K562 (cell line): Measurements from ENCODE around the gene ASIC3. TPM values are rescaled to one million over a fixed set of nuclear protein-coding genes. Genes with fewer than 3 reads are reported as not detected.

Experiments
- BRD9 ChIP-seq: fragments of 450-650 bp; IDR thresholded peaks from 2 replicates; pipeline ENCODE4 v1.6.1; 2018; ENCODE audit warnings: low read depth; ENCODE audit not compliant: partially characterized antibody
- CTCFL ChIP-seq: IDR thresholded peaks from 2 replicates; pipeline ENCODE4 v1.6.1; 2011; ENCODE audit warnings: borderline replicate concordance, low read depth, mild to moderate bottlenecking, moderate library complexity, low read length; ENCODE audit not compliant: insufficient read depth, poor library complexity, severe bottlenecking
- DPF2 ChIP-seq: fragments of 450-650 bp; IDR thresholded peaks from 2 replicates; pipeline ENCODE4 v1.6.1; 2016
- FIP1L1 ChIP-seq: fragments of 200-400 bp; formaldehyde crosslinking; IDR thresholded peaks from 2 replicates; pipeline ENCODE4 v1.6.1; 2018; ENCODE audit warnings: mild to moderate bottlenecking, low read depth, low read length; ENCODE audit not compliant: poor library complexity, severe bottlenecking
- HDAC8 ChIP-seq: fragments of 450-650 bp; IDR thresholded peaks from 2 replicates; pipeline ENCODE4 v1.6.1; 2016; ENCODE audit warnings: mild to moderate bottlenecking, missing genetic modification characterization, moderate library complexity, missing compliant biosample characterization
- HEY1 ChIP-seq: fragments of 250-450 bp; sonication (Bioruptor Pico); IDR thresholded peaks from 2 replicates; pipeline ENCODE4 v1.5.0; 2020; ENCODE audit warnings: mild to moderate bottlenecking, moderate library complexity, borderline replicate concordance
- LCOR ChIP-seq: sonication (generic); formaldehyde crosslinking; IDR thresholded peaks from 2 replicates; pipeline ENCODE4 v1.8.0; 2022; ENCODE audit warnings: mild to moderate bottlenecking, missing genetic modification reagents
- MTA1 ChIP-seq: fragments of 450-650 bp; IDR thresholded peaks from 2 replicates; pipeline ENCODE4 v1.6.1; 2017; ENCODE audit warnings: borderline replicate concordance
- NFRKB ChIP-seq: fragments of 450-650 bp; IDR thresholded peaks from 2 replicates; pipeline ENCODE4 v1.6.1; 2016; ENCODE audit warnings: low read depth
- PHF8 ChIP-seq: fragments of 200-600 bp; sonication (generic); IDR thresholded peaks from 2 replicates; pipeline ENCODE4 v1.6.1; 2012; ENCODE audit warnings: mixed run types, mild to moderate bottlenecking, inconsistent platforms, low read length, moderate library complexity, borderline replicate concordance
- POLR2AphosphoS2 ChIP-seq: IDR thresholded peaks from 2 replicates; pipeline ENCODE4 v1.6.1; 2012; ENCODE audit warnings: low read length, improper control_type of control experiment
- RBM22 ChIP-seq: fragments of 200-400 bp; formaldehyde crosslinking; IDR thresholded peaks from 2 replicates; pipeline ENCODE4 v1.6.1; 2018; ENCODE audit warnings: low read length, low read depth; ENCODE audit not compliant: poor library complexity, severe bottlenecking
- RERE ChIP-seq: sonication (generic); formaldehyde crosslinking; IDR thresholded peaks from 2 replicates; pipeline ENCODE4 v1.8.0; 2023; ENCODE audit warnings: missing genetic modification reagents, mild to moderate bottlenecking, borderline replicate concordance
- SMAD4 ChIP-seq: fragments of 250-450 bp; sonication (Bioruptor Pico); conservative IDR thresholded peaks from 2 replicates; pipeline ENCODE4 v1.8.0; 2021; ENCODE audit warnings: inconsistent platforms, mild to moderate bottlenecking, moderate library complexity
- SNAPC5 ChIP-seq: fragments of 250-450 bp; sonication (Bioruptor Pico); IDR thresholded peaks from 2 replicates; pipeline ENCODE4 v1.8.0; 2021; ENCODE audit warnings: moderate library complexity, mild to moderate bottlenecking, inconsistent platforms
- WHSC1 ChIP-seq: IDR thresholded peaks from one replicate; pipeline ENCODE4 v1.6.1; 2012; ENCODE audit warnings: low read length, control low read depth, inconsistent platforms
- ZNF197 ChIP-seq: fragments of 200-800 bp; sonication (Bioruptor generic); IDR thresholded peaks from 2 replicates; pipeline ENCODE4 v1.6.1; 2016; ENCODE audit warnings: low read depth, missing genetic modification characterization, missing compliant biosample characterization
- ZNF212 ChIP-seq: fragments of 450-650 bp; formaldehyde crosslinking; IDR thresholded peaks from 2 replicates; pipeline ENCODE4 v1.4.0; 2020; ENCODE audit warnings: mild to moderate bottlenecking
- ZNF395 ChIP-seq: fragments of 200-800 bp; sonication (Bioruptor generic); IDR thresholded peaks from 2 replicates; pipeline ENCODE4 v1.6.1; 2017; ENCODE audit warnings: missing genetic modification characterization, missing compliant biosample characterization
- ZNF583 ChIP-seq: fragments of 250-450 bp; sonication (Bioruptor Pico); IDR thresholded peaks from 2 replicates; pipeline ENCODE4 v1.4.0; 2020
- polyA plus RNA-seq, 8 experiments: library from polyadenylated mRNA; depleted of rRNA in 4 of 8; stranded (reverse) in 5 of 8; unstranded in 3 of 8; fragments of >200 nt; fragmentation: Nextera tagmentation in 2 of 8; fragmentation: Illumina TruSeq in 1 of 8; extraction: Ambion mirVana in 2 of 8; extraction: Trizol in 1 of 8; gene quantifications; 2 replicates each; pipeline versions ENCODE4 v1.2.1 to v1.2.3, GENCODE V29; 2011 to 2014; ENCODE audit warnings: inconsistent platforms in 1 of 8, missing spikeins in 1 of 8
- total RNA-seq, 7 experiments: library from RNA; depleted of rRNA in 6 of 7; stranded (reverse); fragments of >200 nt in 6 of 7; fragmentation: Illumina TruSeq in 2 of 7; extraction: Trizol in 2 of 7; gene quantifications; 2 replicates each; pipeline versions ENCODE4 v1.2.1 to v1.2.3, GENCODE V29; 2011 to 2021; ENCODE audit warnings: low replicate concordance in 1 of 7

Gene ASIC3
- total and polyA plus RNA-seq, 9 of the 15 experiments (the other 6 are each of a cell fraction or from before 2014, with no cell fraction given), result 0.11 to 5.0 (median 0.87) TPM

GRCh38 chr7:151028948-151029501 lies 19.3 kb upstream of the ASIC3 start (continued):
- no peak for TF ChIP-seq CTCFL
- TF ChIP-seq LCOR (CRISPR knock-in tag), result no peak
- TF ChIP-seq BRD9, result peak; percentile 34
- no peak for TF ChIP-seq FIP1L1
- TF ChIP-seq RERE (CRISPR knock-in tag), result no peak
- TF ChIP-seq HEY1 (CRISPR knock-in tag), result peak; percentile 81; the same call in 1 of the 2 replicates
- no peak; the same call in 1 of the 2 replicates for TF ChIP-seq ZNF395 (CRISPR knock-in tag)
- no peak for TF ChIP-seq PHF8
- peak; percentile 29 for TF ChIP-seq SMAD4 (CRISPR knock-in tag)
- TF ChIP-seq SNAPC5 (CRISPR knock-in tag), result no peak
- TF ChIP-seq MTA1, result no peak
- TF ChIP-seq POLR2AphosphoS2, result no peak
- 0 out of 2 replicates have a peak, but pooled peaks have one; percentile 16 for TF ChIP-seq ZNF197 (CRISPR knock-in tag)
- 0 out of 2 replicates have a peak, but pooled peaks have one; percentile 42 for TF ChIP-seq NFRKB
- no peak for TF ChIP-seq WHSC1
- peak; percentile 25 for TF ChIP-seq DPF2
- no peak for TF ChIP-seq HDAC8 (tag)
- no peak for TF ChIP-seq ZNF583 (CRISPR knock-in tag)
- TF ChIP-seq ZNF212 (CRISPR knock-in tag), result 0 out of 2 replicates have a peak, but pooled peaks have one; percentile 7
- TF ChIP-seq RBM22, result no peak
